K562 (cell line): ENCODE measurements around the gene GNAI2. TPM values are rescaled to one million over a fixed set of nuclear protein-coding genes. Genes with fewer than 3 reads are reported as not detected.

Experiments used
- ATAC-seq: fragments of 200-7000 bp; cut with Tn5 transposase; 3 replicates; pipeline ENCODE4 v1.9.1; 2020; ENCODE audit warnings: moderate library complexity
- BruUV-seq: library from RNA; stranded (reverse); fragments of 400-500 nt; replicated peaks from 2 replicates; lab custom pipeline; 2021; lab: Mats Ljungman, UMichigan
- CTCF ChIA-PET: fragments of 300-600 bp; formaldehyde crosslinking; extraction: SDS; loops from one replicate; lab custom pipeline; 2021; ENCODE audit warnings: low intra/inter-chr PET ratio; lab: Yijun Ruan, JAX
- POLR2A ChIA-PET: fragments of 300-600, 350-650 bp; sonication (Branson Sonifier 250); formaldehyde crosslinking; extraction: SDS; loops from one replicate; lab custom pipeline; 2021; ENCODE audit warnings: antibody characterized with exemption, inconsistent platforms; lab: Yijun Ruan, JAX
- DNase-seq, 4 experiments: peaks; one replicate each; pipeline versions ENCODE4 v3.0.0 to v3.0.0-alpha.2; 2011 to 2018; ENCODE audit warnings: low spot score in 3 of 4, mixed read lengths in 3 of 4; ENCODE audit errors: extremely low read depth in 1 of 4
- FAIRE-seq: peaks from 2 replicates; lab custom pipeline; 2011; peaks lifted over from hg19 to GRCh38; lab: Jason Lieb, UNC
- H2AFZ ChIP-seq: 2 replicates; pipeline ENCODE4 v1.6.0; 2011; ENCODE audit warnings: low read depth, low read length, control low read depth, inconsistent platforms
- H3K27ac ChIP-seq: fragments of 200-600 bp; 3 replicates; pipeline ENCODE4 v1.8.0; 2011; ENCODE audit warnings: low read depth, mild to moderate bottlenecking, control low read depth, inconsistent platforms, low read length, moderate library complexity, mixed read lengths; ENCODE audit errors: extremely low read depth
- H3K27me3 ChIP-seq, 2 experiments: fragments of 300-600 bp in 1 of 2; 2 replicates in 1 of 2; 3 replicates in 1 of 2; pipeline versions ENCODE4 v1.6.0 to v1.8.0; 2011; ENCODE audit warnings: inconsistent platforms in 2 of 2, low read length in 2 of 2, mild to moderate bottlenecking in 1 of 2, mixed read lengths in 1 of 2, moderate library complexity in 1 of 2; ENCODE audit not compliant: control insufficient read depth in 2 of 2, insufficient read depth in 2 of 2
- H3K36me3 ChIP-seq: fragments of 300-600 bp; 3 replicates; pipeline ENCODE4 v1.8.0; 2011; ENCODE audit warnings: mild to moderate bottlenecking, low read length, inconsistent platforms; ENCODE audit not compliant: control insufficient read depth, insufficient read depth
- H3K4me1 ChIP-seq, 2 experiments: fragments of 200-600 bp in 1 of 2; replicated peaks in 1 of 2; 2 replicates in 1 of 2; 3 replicates in 1 of 2; pipeline versions ENCODE4 v1.5.1 to v1.8.0; 2011; ENCODE audit warnings: inconsistent platforms in 2 of 2, low read length in 2 of 2, mild to moderate bottlenecking in 1 of 2, mixed read lengths in 1 of 2, moderate library complexity in 1 of 2; ENCODE audit not compliant: control insufficient read depth in 2 of 2, insufficient read depth in 2 of 2
- H3K4me2 ChIP-seq: 2 replicates; pipeline ENCODE4 v1.6.1; 2011; ENCODE audit warnings: low read length, control low read depth, inconsistent platforms, mixed read lengths; ENCODE audit not compliant: insufficient read depth
- H3K4me3 ChIP-seq: fragments of 200-600 bp; sonication (generic), shearing (Covaris generic); 2 replicates; pipeline ENCODE4 v1.5.1; 2016; ENCODE audit warnings: control low read depth, inconsistent platforms
- H3K79me2 ChIP-seq: fragments of 200-600 bp; 3 replicates; pipeline ENCODE4 v1.8.0; 2011; ENCODE audit warnings: low read length, inconsistent platforms; ENCODE audit not compliant: control insufficient read depth, insufficient read depth
- H3K9ac ChIP-seq, 2 experiments: 2 replicates each; pipeline versions ENCODE4 v1.6.0 to v1.6.1; 2011; ENCODE audit warnings: low read depth in 2 of 2, low read length in 2 of 2, control low read depth in 1 of 2, inconsistent platforms in 1 of 2, mild to moderate bottlenecking in 1 of 2, mixed read lengths in 1 of 2; ENCODE audit not compliant: insufficient read depth in 1 of 2
- H3K9me1 ChIP-seq: one replicate; pipeline ENCODE4 v1.6.0; 2011; ENCODE audit warnings: inconsistent platforms, mild to moderate bottlenecking, low read length, moderate library complexity; ENCODE audit not compliant: control insufficient read depth, insufficient read depth
- H3K9me3 ChIP-seq: replicated peaks from 2 replicates; pipeline ENCODE4 v1.5.1; 2011; ENCODE audit warnings: low read depth, low read length, inconsistent platforms; ENCODE audit not compliant: control insufficient read depth, insufficient read depth
- H4K20me1 ChIP-seq: replicated peaks from 2 replicates; pipeline ENCODE4 v1.6.1; 2011; ENCODE audit warnings: low read length, inconsistent platforms, mixed read lengths; ENCODE audit not compliant: control insufficient read depth, insufficient read depth
- ARHGAP35 ChIP-seq: fragments of 450-650 bp; IDR thresholded peaks from 2 replicates; pipeline ENCODE4 v1.6.1; 2018; ENCODE audit not compliant: partially characterized antibody
- CHD4 ChIP-seq: fragments of 200-600 bp; sonication (generic); IDR thresholded peaks from 3 replicates; pipeline ENCODE4 v1.6.1; 2012; ENCODE audit warnings: low read depth, mild to moderate bottlenecking, mixed read lengths, low read length, inconsistent platforms; ENCODE audit not compliant: insufficient read depth, insufficient replicate concordance, poor library complexity, severe bottlenecking
- SIN3A ChIP-seq, 2 experiments: fragments of 150-350 bp in 1 of 2; IDR thresholded peaks; 2 replicates each; pipeline ENCODE4 v1.6.1; 2011 to 2016; ENCODE audit warnings: borderline replicate concordance in 2 of 2, low read depth in 2 of 2, low read length in 2 of 2, mild to moderate bottlenecking in 2 of 2, moderate library complexity in 2 of 2; ENCODE audit not compliant: control insufficient read depth in 1 of 2
- ZNF184 ChIP-seq: sonication (generic); formaldehyde crosslinking; IDR thresholded peaks from 2 replicates; pipeline ENCODE4 v1.5.0; 2020; ENCODE audit warnings: missing genetic modification reagents
- WGBS: fragments of 100-300 bp; shearing (Covaris generic); methylation state at CpG from one replicate; pipeline ENCODE4 v1.1.6; 2016; ENCODE audit warnings: low coverage, mixed read lengths; ENCODE audit not compliant: insufficient coverage; ENCODE audit errors: missing lambda C conversion rate; 5-methylcytosine and 5-hydroxymethylcytosine counted together
- in situ Hi-C: fragments of 300-500 bp; cut with MboI; formaldehyde crosslinking; loops from 4 replicates; pipeline ENCODE4 v1.15.0; 2018; ENCODE audit warnings: inconsistent platforms, mixed read lengths
- intact Hi-C: fragments of 100-400 bp; cut with micrococcal nuclease; formaldehyde crosslinking; loops from 2 replicates; pipeline ENCODE4 v1.14.2; 2022
- polyA plus RNA-seq, 8 experiments: library from polyadenylated mRNA; depleted of rRNA in 4 of 8; stranded (reverse) in 5 of 8; unstranded in 3 of 8; fragments of >200 nt; fragmentation: Nextera tagmentation in 2 of 8; fragmentation: Illumina TruSeq in 1 of 8; extraction: Ambion mirVana in 2 of 8; extraction: Trizol in 1 of 8; gene quantifications; 2 replicates each; pipeline versions ENCODE4 v1.2.1 to v1.2.3, GENCODE V29; 2011 to 2014; ENCODE audit warnings: inconsistent platforms in 1 of 8, missing spikeins in 1 of 8
- total RNA-seq, 7 experiments: library from RNA; depleted of rRNA in 6 of 7; stranded (reverse); fragments of >200 nt in 6 of 7; fragmentation: Illumina TruSeq in 2 of 7; extraction: Trizol in 2 of 7; gene quantifications; 2 replicates each; pipeline versions ENCODE4 v1.2.1 to v1.2.3, GENCODE V29; 2011 to 2021; ENCODE audit warnings: low replicate concordance in 1 of 7
- TF ChIP-seq, protein P1 (sequence below): fragments of 250-450 bp; sonication (Bioruptor Pico); IDR thresholded peaks from 2 replicates; pipeline ENCODE4 v1.4.0; 2020; ENCODE audit warnings: mild to moderate bottlenecking, moderate library complexity
- TF ChIP-seq, protein P2 (sequence below): fragments of 250-450 bp; sonication (Bioruptor Pico); IDR thresholded peaks from 2 replicates; pipeline ENCODE4 v1.4.0; 2020; ENCODE audit warnings: mild to moderate bottlenecking, moderate library complexity

The GNAI2 gene
- total and polyA plus RNA-seq, 9 of the 15 experiments (the other 6 are each of a cell fraction or from before 2014, with no cell fraction given) = 1.1 to 72.2 (median 42.7) TPM

DNA sequence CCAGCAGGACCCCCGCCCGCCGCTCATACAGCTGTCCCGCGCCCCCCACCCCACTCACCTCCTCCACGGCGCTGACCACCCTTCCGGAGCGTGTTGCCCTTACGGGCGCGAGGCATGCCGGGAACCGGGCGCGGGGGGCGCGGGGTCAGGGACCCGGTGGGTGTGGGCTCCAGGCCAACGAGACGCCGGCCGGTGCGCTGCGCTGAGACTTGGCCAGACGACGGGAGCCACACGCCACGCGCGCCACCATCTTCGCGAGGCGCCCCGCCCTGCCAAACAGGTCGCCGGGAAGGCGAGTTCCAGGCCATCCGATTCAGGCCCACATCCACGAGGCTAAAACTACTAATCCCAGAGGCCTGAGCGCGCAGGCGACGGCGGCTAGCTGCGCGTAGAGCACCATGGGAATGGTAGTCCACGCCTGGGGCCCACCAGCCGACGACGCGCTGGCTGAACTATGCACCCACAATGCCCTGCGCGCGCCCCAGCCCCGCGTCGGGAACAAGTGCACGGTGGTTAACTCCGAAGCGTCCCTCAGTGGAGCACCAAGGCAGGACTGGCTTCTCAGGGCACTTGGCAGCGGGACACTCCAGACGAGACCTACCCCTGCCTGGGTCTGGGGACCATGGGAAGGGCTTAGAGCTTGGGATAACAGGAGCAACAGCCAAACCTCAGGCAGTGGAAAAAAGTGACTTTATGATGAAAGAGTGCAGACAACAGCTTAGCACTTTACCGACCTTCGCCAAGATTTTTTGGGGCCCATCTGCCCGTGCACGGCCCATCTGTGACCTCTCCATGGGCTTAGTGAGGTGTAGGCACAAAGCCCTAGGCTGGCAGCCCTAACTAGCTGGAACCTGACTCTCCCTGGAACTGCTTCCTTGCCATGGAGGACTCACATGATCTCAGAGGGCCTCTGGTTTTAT is 56.4 kb downstream of the GNAI2 start, which contains the start of gene IFRD2:
Gene IFRD2, minus strand, starts transcription at position 271 of the 920 bp plus-strand sequence. Its CDS starts 155 bp downstream, at position 116.
- Histone ChIP-seq H2AFZ (peak within 1 kb of the TSS; percentile 70), H3K79me2 (peaks cover 33% of the 10 kb centered on the region), H3K4me2 (peak within 1 kb of the TSS; percentile 91), H3K36me3 (peaks cover 41% of the 10 kb centered on the region; the same call in 2 of the 3 replicates), H3K27ac (peak within 1 kb of the TSS; percentile 96), H3K4me3 (peak within 1 kb of the TSS; percentile 79), H3K4me1 (peaks cover 8 to 66% of the 10 kb centered on the region in 2 experiments; a peak in 3 of 5 replicates), H3K9me3 (no peaks in the 10 kb centered on the region), H4K20me1 (no peaks in the 10 kb centered on the region), H3K27me3 (no peaks in the 10 kb centered on the region), H3K9ac (peak within 1 kb of the TSS; percentile 95 to 100), H3K9me1 (no peaks in the 10 kb centered on the region)
- peak; percentile 99 for ATAC-seq
- peak; percentile 75 to 96 (median 80) for DNase-seq
- WGBS = 2% methylated on average over 29 of the region's 67 CpGs
- intact Hi-C loops = no loop called here
- BruUV-seq = TSS peak; percentile 91
- in situ Hi-C loops = no loop called here
- peak; percentile 96 for FAIRE-seq
- CTCF ChIA-PET = no interaction called here
- POLR2A ChIA-PET = interaction anchor here (0.7 to 2.4 kb wide), 8 partner anchors 8 to 654 kb away, joined by 3 to 8 read pairs (median 4); no protein-coding TSS in a partner anchor
- TF ChIP-seq, protein P1, sequence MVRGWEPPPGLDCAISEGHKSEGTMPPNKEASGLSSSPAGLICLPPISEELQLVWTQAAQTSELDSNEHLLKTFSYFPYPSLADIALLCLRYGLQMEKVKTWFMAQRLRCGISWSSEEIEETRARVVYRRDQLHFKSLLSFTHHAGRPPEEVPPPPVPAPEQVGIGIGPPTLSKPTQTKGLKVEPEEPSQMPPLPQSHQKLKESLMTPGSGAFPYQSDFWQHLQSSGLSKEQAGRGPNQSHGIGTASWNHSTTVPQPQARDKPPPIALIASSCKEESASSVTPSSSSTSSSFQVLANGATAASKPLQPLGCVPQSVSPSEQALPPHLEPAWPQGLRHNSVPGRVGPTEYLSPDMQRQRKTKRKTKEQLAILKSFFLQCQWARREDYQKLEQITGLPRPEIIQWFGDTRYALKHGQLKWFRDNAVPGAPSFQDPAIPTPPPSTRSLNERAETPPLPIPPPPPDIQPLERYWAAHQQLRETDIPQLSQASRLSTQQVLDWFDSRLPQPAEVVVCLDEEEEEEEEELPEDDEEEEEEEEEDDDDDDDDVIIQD (CRISPR knock-in tag) = no peak
- TF ChIP-seq SIN3A (IDR thresholded peaks at IDR 0.05; ENCODE audit: borderline replicate concordance in 2 of 2, control insufficient read depth in 1 of 2, low read depth in 2 of 2, low read length in 2 of 2) (peak; percentile 73 to 85; a peak in 2 of 4 replicates), ZNF184 (CRISPR knock-in tag) (no peak), ARHGAP35 (no peak), CHD4 (no peak)
- TF ChIP-seq, protein P2, sequence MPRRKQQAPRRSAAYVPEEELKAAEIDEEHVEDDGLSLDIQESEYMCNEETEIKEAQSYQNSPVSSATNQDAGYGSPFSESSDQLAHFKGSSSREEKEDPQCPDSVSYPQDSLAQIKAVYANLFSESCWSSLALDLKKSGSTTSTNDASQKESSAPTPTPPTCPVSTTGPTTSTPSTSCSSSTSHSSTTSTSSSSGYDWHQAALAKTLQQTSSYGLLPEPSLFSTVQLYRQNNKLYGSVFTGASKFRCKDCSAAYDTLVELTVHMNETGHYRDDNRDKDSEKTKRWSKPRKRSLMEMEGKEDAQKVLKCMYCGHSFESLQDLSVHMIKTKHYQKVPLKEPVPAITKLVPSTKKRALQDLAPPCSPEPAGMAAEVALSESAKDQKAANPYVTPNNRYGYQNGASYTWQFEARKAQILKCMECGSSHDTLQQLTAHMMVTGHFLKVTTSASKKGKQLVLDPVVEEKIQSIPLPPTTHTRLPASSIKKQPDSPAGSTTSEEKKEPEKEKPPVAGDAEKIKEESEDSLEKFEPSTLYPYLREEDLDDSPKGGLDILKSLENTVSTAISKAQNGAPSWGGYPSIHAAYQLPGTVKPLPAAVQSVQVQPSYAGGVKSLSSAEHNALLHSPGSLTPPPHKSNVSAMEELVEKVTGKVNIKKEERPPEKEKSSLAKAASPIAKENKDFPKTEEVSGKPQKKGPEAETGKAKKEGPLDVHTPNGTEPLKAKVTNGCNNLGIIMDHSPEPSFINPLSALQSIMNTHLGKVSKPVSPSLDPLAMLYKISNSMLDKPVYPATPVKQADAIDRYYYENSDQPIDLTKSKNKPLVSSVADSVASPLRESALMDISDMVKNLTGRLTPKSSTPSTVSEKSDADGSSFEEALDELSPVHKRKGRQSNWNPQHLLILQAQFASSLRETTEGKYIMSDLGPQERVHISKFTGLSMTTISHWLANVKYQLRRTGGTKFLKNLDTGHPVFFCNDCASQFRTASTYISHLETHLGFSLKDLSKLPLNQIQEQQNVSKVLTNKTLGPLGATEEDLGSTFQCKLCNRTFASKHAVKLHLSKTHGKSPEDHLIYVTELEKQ (CRISPR knock-in tag) = no peak
